Trophoblast cell (in vitro differentiated cells and primary cell): Measurements from ENCODE around the gene SGCD.

ENCODE experiments used
- DNase-seq, 2 donors: peaks; one replicate each; pipeline ENCODE4 v3.0.0-alpha.2; 2016
- H2AFZ ChIP-seq: 2 replicates; pipeline ENCODE4 v1.6.1; 2013; ENCODE audit warnings: low read length, moderate library complexity, mild to moderate bottlenecking; ENCODE audit not compliant: insufficient read depth, poor library complexity
- H2AK5ac ChIP-seq: 2 replicates; pipeline ENCODE4 v1.6.1; 2013; ENCODE audit warnings: mild to moderate bottlenecking, low read length
- H2BK120ac ChIP-seq: 2 replicates; pipeline ENCODE4 v1.6.1; 2013; ENCODE audit warnings: low read length, mild to moderate bottlenecking, moderate library complexity; ENCODE audit not compliant: insufficient read depth, poor library complexity
- H2BK12ac ChIP-seq: 2 replicates; pipeline ENCODE4 v1.6.1; 2013; ENCODE audit warnings: mild to moderate bottlenecking, low read length, moderate library complexity
- H2BK5ac ChIP-seq: 2 replicates; pipeline ENCODE4 v1.6.1; 2013; ENCODE audit warnings: low read length, low read depth, moderate library complexity, mild to moderate bottlenecking; ENCODE audit not compliant: poor library complexity
- H3K14ac ChIP-seq: 2 replicates; pipeline ENCODE4 v1.6.1; 2013; ENCODE audit warnings: mild to moderate bottlenecking, low read length
- H3K18ac ChIP-seq: 2 replicates; pipeline ENCODE4 v1.6.1; 2013; ENCODE audit warnings: mild to moderate bottlenecking, low read length
- H3K23ac ChIP-seq: 2 replicates; pipeline ENCODE4 v1.6.1; 2013; ENCODE audit warnings: low read length
- H3K27ac ChIP-seq: 2 replicates; pipeline ENCODE4 v1.5.1; 2013; ENCODE audit warnings: low read depth, mild to moderate bottlenecking, inconsistent platforms, low read length, moderate library complexity
- H3K27me3 ChIP-seq: 2 replicates; pipeline ENCODE4 v1.6.1; 2013; ENCODE audit warnings: inconsistent platforms, mild to moderate bottlenecking, low read length, moderate library complexity; ENCODE audit not compliant: insufficient read depth
- H3K36me3 ChIP-seq, 2 experiments: 1 replicate in 1 of 2; 2 replicates in 1 of 2; pipeline ENCODE4 v1.6.1; 2013; ENCODE audit warnings: low read length in 2 of 2, mild to moderate bottlenecking in 2 of 2, moderate library complexity in 1 of 2; ENCODE audit not compliant: insufficient read depth in 2 of 2, control insufficient read depth in 1 of 2
- H3K4ac ChIP-seq: 2 replicates; pipeline ENCODE4 v1.6.1; 2013; ENCODE audit warnings: low read depth, mild to moderate bottlenecking, low read length, moderate library complexity
- H3K4me1 ChIP-seq, 2 experiments: 1 replicate in 1 of 2; 2 replicates in 1 of 2; pipeline ENCODE4 v1.6.1; 2013; ENCODE audit warnings: low read length in 2 of 2, mild to moderate bottlenecking in 2 of 2, moderate library complexity in 1 of 2; ENCODE audit not compliant: insufficient read depth in 2 of 2, control insufficient read depth in 1 of 2
- H3K4me2 ChIP-seq: 2 replicates; pipeline ENCODE4 v1.6.1; 2013; ENCODE audit warnings: inconsistent platforms, mild to moderate bottlenecking, low read length, moderate library complexity
- H3K4me3 ChIP-seq: 2 replicates; pipeline ENCODE4 v1.5.1; 2013; ENCODE audit warnings: mild to moderate bottlenecking, low read depth, low read length, inconsistent platforms
- H3K79me1 ChIP-seq: one replicate; pipeline ENCODE4 v1.6.1; 2013; ENCODE audit warnings: low read length
- H3K79me2 ChIP-seq: 2 replicates; pipeline ENCODE4 v1.6.1; 2013; ENCODE audit warnings: low read length, mild to moderate bottlenecking; ENCODE audit not compliant: control insufficient read depth, insufficient read depth, poor library complexity
- H3K9ac ChIP-seq: 2 replicates; pipeline ENCODE4 v1.6.1; 2013; ENCODE audit warnings: mild to moderate bottlenecking, low read length
- H3K9me3 ChIP-seq: 2 replicates; pipeline ENCODE4 v1.6.1; 2013; ENCODE audit warnings: low read depth, mild to moderate bottlenecking, control low read depth, inconsistent platforms, low read length; ENCODE audit not compliant: insufficient read depth
- H4K12ac ChIP-seq: 2 replicates; pipeline ENCODE4 v1.6.1; 2013; ENCODE audit warnings: low read depth, mild to moderate bottlenecking, low read length, moderate library complexity
- H4K8ac ChIP-seq: 2 replicates; pipeline ENCODE4 v1.6.1; 2013; ENCODE audit warnings: low read depth, mild to moderate bottlenecking, low read length, moderate library complexity
- H4K91ac ChIP-seq: one replicate; pipeline ENCODE4 v1.6.1; 2013; ENCODE audit warnings: low read depth, mild to moderate bottlenecking, low read length, moderate library complexity
- WGBS: extraction: QIAGEN DNeasy Blood & Tissue Kit; methylation state at CpG from one replicate; pipeline ENCODE4 v1.1.7; 2013; ENCODE audit warnings: missing lambda C conversion rate; ENCODE audit not compliant: insufficient read length, insufficient coverage; ENCODE audit errors: extremely low coverage; 5-methylcytosine and 5-hydroxymethylcytosine counted together

SGCD gene

DNA sequence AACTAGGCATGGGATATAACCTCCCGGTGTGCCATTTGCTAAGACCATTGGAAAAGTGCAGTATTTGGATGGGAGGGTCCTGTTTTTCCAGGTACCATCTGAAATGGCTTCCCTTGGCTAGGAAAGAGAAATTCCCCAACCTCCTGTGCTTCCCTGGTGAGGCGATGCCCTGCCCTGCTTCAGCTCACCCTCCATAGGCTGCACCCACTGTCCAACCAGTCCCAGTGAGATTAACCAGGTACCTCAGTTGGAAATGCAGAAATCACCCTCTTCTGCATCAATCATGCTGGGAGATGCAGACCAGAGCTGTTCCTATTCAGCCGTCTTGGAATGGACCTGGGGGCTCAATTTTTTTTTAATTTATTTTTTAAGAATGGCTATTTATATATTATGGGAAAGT, 254.8 kb downstream of the SGCD start:
- H2BK120ac ChIP-seq = no peak overlapping the region
- no CpG with 5 or more reads among the region's 3 CpGs for WGBS
- H4K91ac ChIP-seq = no peak overlapping the region
- DNase-seq = no peak
- no peak overlapping the region for H2AFZ ChIP-seq
- H3K27me3 ChIP-seq = no peaks in the 10 kb centered on the region
- no peaks in the 10 kb centered on the region for H3K36me3 ChIP-seq
- H2BK12ac ChIP-seq = no peak overlapping the region
- H2BK5ac ChIP-seq = no peak overlapping the region
- no peaks in the 10 kb centered on the region for H3K4me1 ChIP-seq
- no peak overlapping the region for H3K18ac ChIP-seq
- no peak overlapping the region for H3K27ac ChIP-seq
- no peak overlapping the region for H3K4me3 ChIP-seq
- no peak overlapping the region for H3K4ac ChIP-seq
- H3K9me3 ChIP-seq = peaks cover 4% of the 10 kb centered on the region
- H4K8ac ChIP-seq = no peak overlapping the region
- no peaks in the 10 kb centered on the region for H3K79me1 ChIP-seq
- H3K23ac ChIP-seq = no peak overlapping the region
- H2AK5ac ChIP-seq = no peak overlapping the region
- H3K4me2 ChIP-seq = no peak overlapping the region
- H4K12ac ChIP-seq = no peak overlapping the region
- no peaks in the 10 kb centered on the region for H3K79me2 ChIP-seq
- no peak overlapping the region for H3K14ac ChIP-seq
- no peak overlapping the region for H3K9ac ChIP-seq

DNA sequence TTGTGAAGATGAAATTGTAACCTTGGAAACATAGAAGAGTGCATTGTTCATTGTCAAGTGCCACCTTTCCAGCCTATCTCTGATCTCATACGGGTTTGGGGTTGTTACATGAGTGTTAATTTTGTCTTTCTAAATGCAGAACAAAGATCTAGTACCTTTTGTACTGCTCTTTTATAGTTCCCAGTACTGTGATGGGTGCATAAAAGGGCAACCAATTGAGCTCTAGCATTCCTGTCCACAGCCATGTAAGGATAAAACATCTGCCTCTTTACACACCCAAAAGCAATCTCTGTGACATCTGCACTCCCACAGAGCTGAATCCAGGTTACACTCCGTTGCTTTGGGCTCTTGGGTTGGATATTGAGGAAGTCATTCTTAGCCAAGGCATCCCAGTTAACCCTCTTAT, 255.2 kb downstream of the SGCD start:
- WGBS = no CpG with 5 or more reads among the region's 2 CpGs
- H4K91ac ChIP-seq = no peak overlapping the region
- no peaks in the 10 kb centered on the region for H3K36me3 ChIP-seq
- no peak overlapping the region for H2BK120ac ChIP-seq
- no peak overlapping the region for H4K8ac ChIP-seq
- peaks cover 4% of the 10 kb centered on the region for H3K9me3 ChIP-seq
- H2AFZ ChIP-seq = no peak overlapping the region
- H3K4ac ChIP-seq = no peak overlapping the region
- H4K12ac ChIP-seq = no peak overlapping the region
- H3K23ac ChIP-seq = no peak overlapping the region
- no peak overlapping the region for H3K18ac ChIP-seq
- no peak overlapping the region for H2BK12ac ChIP-seq
- no peak for DNase-seq
- no peaks in the 10 kb centered on the region for H3K79me2 ChIP-seq
- no peak overlapping the region for H3K4me2 ChIP-seq
- H3K9ac ChIP-seq = no peak overlapping the region
- no peak overlapping the region for H3K14ac ChIP-seq
- H3K4me3 ChIP-seq = no peak overlapping the region
- H3K79me1 ChIP-seq = no peaks in the 10 kb centered on the region
- H3K27me3 ChIP-seq = no peaks in the 10 kb centered on the region
- H3K27ac ChIP-seq = no peak overlapping the region
- H2AK5ac ChIP-seq = no peak overlapping the region
- no peaks in the 10 kb centered on the region for H3K4me1 ChIP-seq
- H2BK5ac ChIP-seq = no peak overlapping the region

DNA sequence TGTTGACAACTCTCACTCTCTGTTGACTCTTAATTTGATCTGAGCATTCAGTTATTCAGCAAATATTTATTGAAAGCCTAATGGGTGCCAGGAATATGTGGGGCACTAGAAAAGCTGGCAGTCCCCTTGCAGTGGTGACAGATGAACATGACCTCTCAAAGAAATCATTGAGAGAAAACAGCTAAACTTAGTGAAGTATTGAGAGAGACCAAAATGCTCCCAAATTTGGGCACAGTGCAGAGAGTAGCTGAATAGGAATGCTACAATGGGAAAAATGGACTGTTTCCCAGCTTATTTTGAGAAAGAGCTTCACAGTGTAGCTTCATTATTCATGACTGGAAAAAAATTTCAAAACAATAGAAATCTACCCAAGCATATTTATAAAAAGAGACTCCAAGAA, 257.9 kb downstream of the SGCD start:
- no peak for DNase-seq
- Histone ChIP-seq H4K8ac (no peak overlapping the region), H3K18ac (no peak overlapping the region), H3K14ac (no peak overlapping the region), H2BK120ac (no peak overlapping the region), H2AK5ac (no peak overlapping the region), H3K36me3 (no peaks in the 10 kb centered on the region), H3K4me1 (no peaks in the 10 kb centered on the region), H4K91ac (no peak overlapping the region), H3K23ac (no peak overlapping the region), H3K27me3 (no peaks in the 10 kb centered on the region), H3K4me3 (no peak overlapping the region), H3K4ac (no peak overlapping the region), H3K79me1 (no peaks in the 10 kb centered on the region), H2BK5ac (no peak overlapping the region), H3K9me3 (peaks cover 4% of the 10 kb centered on the region), H3K27ac (no peak overlapping the region), H3K9ac (no peak overlapping the region), H4K12ac (no peak overlapping the region), H2AFZ (no peak overlapping the region), H3K79me2 (no peaks in the 10 kb centered on the region), H2BK12ac (no peak overlapping the region), H3K4me2 (no peak overlapping the region)

DNA sequence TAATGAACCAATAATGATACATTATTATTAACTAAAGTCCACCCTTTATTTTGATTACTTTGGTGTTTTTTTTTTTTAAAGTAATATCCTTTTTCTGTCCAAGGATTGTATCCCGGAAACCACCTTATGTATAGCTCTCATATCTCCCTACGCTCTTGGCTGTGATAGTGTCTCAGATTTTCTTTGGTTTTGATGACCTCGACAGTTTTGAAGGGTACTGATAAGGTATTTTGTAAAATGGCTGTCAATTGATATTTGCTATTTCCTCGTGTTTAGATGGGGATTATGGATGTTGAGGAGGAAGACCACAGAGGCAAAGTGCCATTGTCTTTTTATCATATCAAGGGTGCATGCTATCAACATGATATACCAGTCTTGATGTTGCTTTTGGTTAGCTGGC, 259.0 kb downstream of the SGCD start:
- Histone ChIP-seq H4K91ac (no peak overlapping the region), H3K27ac (no peak overlapping the region), H3K36me3 (no peaks in the 10 kb centered on the region), H3K18ac (no peak overlapping the region), H3K4me1 (no peaks in the 10 kb centered on the region), H3K9me3 (peaks cover 4% of the 10 kb centered on the region), H2AFZ (no peak overlapping the region), H3K79me1 (no peaks in the 10 kb centered on the region), H2BK5ac (no peak overlapping the region), H4K8ac (no peak overlapping the region), H3K27me3 (no peaks in the 10 kb centered on the region), H2BK120ac (no peak overlapping the region), H4K12ac (no peak overlapping the region), H3K4me2 (no peak overlapping the region), H3K9ac (no peak overlapping the region), H3K4me3 (no peak overlapping the region), H3K4ac (no peak overlapping the region), H3K23ac (no peak overlapping the region), H3K79me2 (no peaks in the 10 kb centered on the region), H2BK12ac (no peak overlapping the region), H2AK5ac (no peak overlapping the region), H3K14ac (no peak overlapping the region)
- WGBS = no CpG with 5 or more reads among the region's 4 CpGs
- no peak for DNase-seq

DNA sequence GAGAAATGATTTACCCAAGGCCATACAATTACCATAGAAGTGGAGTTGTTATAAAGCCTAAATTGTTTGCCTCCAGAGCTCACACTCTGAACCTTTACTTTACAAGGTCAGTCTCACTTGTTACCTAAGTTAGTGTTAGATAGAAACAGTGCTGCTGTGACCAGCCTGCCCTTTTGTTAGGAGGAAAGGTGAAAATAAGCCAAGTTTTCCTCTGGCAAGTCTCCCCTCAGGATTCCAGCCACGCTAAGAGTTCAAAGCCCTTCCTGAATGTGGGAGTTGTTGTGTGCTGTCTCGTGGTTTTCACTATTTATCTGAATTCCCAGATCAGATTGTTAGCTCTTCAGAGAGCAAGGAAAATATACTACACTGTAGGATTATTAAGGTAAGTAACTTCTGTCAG, 260.0 kb downstream of the SGCD start:
- no peak overlapping the region for H2BK120ac ChIP-seq
- H3K9me3 ChIP-seq = no peaks in the 10 kb centered on the region
- no peaks in the 10 kb centered on the region for H3K36me3 ChIP-seq
- H3K9ac ChIP-seq = no peak overlapping the region
- H3K79me2 ChIP-seq = no peaks in the 10 kb centered on the region
- H3K4me1 ChIP-seq = no peaks in the 10 kb centered on the region
- DNase-seq = no peak
- no peak overlapping the region for H3K27ac ChIP-seq
- no peak overlapping the region for H2BK12ac ChIP-seq
- no peak overlapping the region for H3K18ac ChIP-seq
- no peak overlapping the region for H3K4me3 ChIP-seq
- no peak overlapping the region for H2AFZ ChIP-seq
- no peak overlapping the region for H3K4ac ChIP-seq
- no peak overlapping the region for H3K23ac ChIP-seq
- H2AK5ac ChIP-seq = no peak overlapping the region
- H2BK5ac ChIP-seq = no peak overlapping the region
- no CpG with 5 or more reads among the region's 2 CpGs for WGBS
- H4K12ac ChIP-seq = no peak overlapping the region
- no peaks in the 10 kb centered on the region for H3K27me3 ChIP-seq
- no peak overlapping the region for H3K4me2 ChIP-seq
- no peaks in the 10 kb centered on the region for H3K79me1 ChIP-seq
- H4K91ac ChIP-seq = no peak overlapping the region
- no peak overlapping the region for H4K8ac ChIP-seq
- H3K14ac ChIP-seq = no peak overlapping the region
